MM.1S (cell line): ENCODE results near the gene NLRP9.

Experiments
- DNase-seq: peaks from one replicate; pipeline ENCODE4 v3.0.0-alpha.2; 2015
- H2AFZ ChIP-seq: fragments of 300-600 bp; sonication (generic); 2 replicates; pipeline ENCODE4 v1.6.0; 2016; ENCODE audit warnings: antibody characterized with exemption, low read length
- H3F3A ChIP-seq: fragments of 300-600 bp; sonication (generic); 2 replicates; pipeline ENCODE4 v1.6.1; 2016; ENCODE audit warnings: mild to moderate bottlenecking, antibody characterized with exemption, low read length, moderate library complexity, mixed read lengths; ENCODE audit not compliant: insufficient read depth
- H3K27ac ChIP-seq: fragments of 300-600 bp; sonication (generic); 2 replicates; pipeline ENCODE4 v1.5.1; 2016; ENCODE audit warnings: mild to moderate bottlenecking, low read length
- H3K27me3 ChIP-seq: fragments of 300-600 bp; sonication (generic); replicated peaks from 2 replicates; pipeline ENCODE4 v1.6.0; 2016; ENCODE audit warnings: low read length; ENCODE audit not compliant: insufficient read depth
- H3K36me3 ChIP-seq: fragments of 300-600 bp; sonication (generic); replicated peaks from 2 replicates; pipeline ENCODE4 v1.6.1; 2016; ENCODE audit warnings: mild to moderate bottlenecking, low read length, mixed read lengths; ENCODE audit not compliant: insufficient read depth
- H3K4me1 ChIP-seq: fragments of 300-600 bp; sonication (generic); 2 replicates; pipeline ENCODE4 v1.6.1; 2016; ENCODE audit warnings: low read length, mixed read lengths
- H3K4me2 ChIP-seq: fragments of 300-600 bp; sonication (generic); 2 replicates; pipeline ENCODE4 v1.6.0; 2016; ENCODE audit warnings: low read depth, low read length
- H3K4me3 ChIP-seq: fragments of 300-600 bp; sonication (generic); 2 replicates; pipeline ENCODE4 v1.5.1; 2016; ENCODE audit warnings: low read length, mixed read lengths
- H3K79me2 ChIP-seq: fragments of 300-600 bp; sonication (generic); 2 replicates; pipeline ENCODE4 v1.6.1; 2016; ENCODE audit warnings: mixed run types, low read length, mixed read lengths
- H3K9ac ChIP-seq: fragments of 300-600 bp; sonication (generic); 2 replicates; pipeline ENCODE4 v1.6.1; 2016; ENCODE audit warnings: low read length, mixed read lengths
- H3K9me2 ChIP-seq: fragments of 300-600 bp; sonication (generic); replicated peaks from 2 replicates; pipeline ENCODE4 v1.6.1; 2016; ENCODE audit warnings: mild to moderate bottlenecking, low read length, mixed read lengths; ENCODE audit not compliant: insufficient read depth
- H3K9me3 ChIP-seq: fragments of 300-600 bp; sonication (generic); replicated peaks from 2 replicates; pipeline ENCODE4 v1.6.1; 2016; ENCODE audit warnings: mild to moderate bottlenecking, low read length, mixed read lengths; ENCODE audit not compliant: insufficient read depth
- H4K20me1 ChIP-seq: fragments of 300-600 bp; sonication (generic); 2 replicates; pipeline ENCODE4 v1.6.1; 2016; ENCODE audit warnings: mild to moderate bottlenecking, low read length, moderate library complexity, mixed read lengths; ENCODE audit not compliant: insufficient read depth
- EZH2 ChIP-seq: fragments of 300-600 bp; sonication (generic); optimal IDR thresholded peaks from 2 replicates; pipeline ENCODE3; 2017; ENCODE audit warnings: low read depth, mild to moderate bottlenecking, antibody characterized with exemption, low read length, mixed read lengths
- EZH2phosphoT487 ChIP-seq: fragments of 300-600 bp; sonication (generic); IDR thresholded peaks from 2 replicates; pipeline ENCODE4 v1.6.1; 2018; ENCODE audit warnings: antibody characterized with exemption, low read length
- TF ChIP-seq, protein P1 (sequence below): fragments of 300-600 bp; sonication (generic); IDR thresholded peaks from 2 replicates; pipeline ENCODE4 v1.5.1; 2016; ENCODE audit warnings: antibody characterized with exemption, low read length, mixed read lengths

NLRP9 gene

DNA sequence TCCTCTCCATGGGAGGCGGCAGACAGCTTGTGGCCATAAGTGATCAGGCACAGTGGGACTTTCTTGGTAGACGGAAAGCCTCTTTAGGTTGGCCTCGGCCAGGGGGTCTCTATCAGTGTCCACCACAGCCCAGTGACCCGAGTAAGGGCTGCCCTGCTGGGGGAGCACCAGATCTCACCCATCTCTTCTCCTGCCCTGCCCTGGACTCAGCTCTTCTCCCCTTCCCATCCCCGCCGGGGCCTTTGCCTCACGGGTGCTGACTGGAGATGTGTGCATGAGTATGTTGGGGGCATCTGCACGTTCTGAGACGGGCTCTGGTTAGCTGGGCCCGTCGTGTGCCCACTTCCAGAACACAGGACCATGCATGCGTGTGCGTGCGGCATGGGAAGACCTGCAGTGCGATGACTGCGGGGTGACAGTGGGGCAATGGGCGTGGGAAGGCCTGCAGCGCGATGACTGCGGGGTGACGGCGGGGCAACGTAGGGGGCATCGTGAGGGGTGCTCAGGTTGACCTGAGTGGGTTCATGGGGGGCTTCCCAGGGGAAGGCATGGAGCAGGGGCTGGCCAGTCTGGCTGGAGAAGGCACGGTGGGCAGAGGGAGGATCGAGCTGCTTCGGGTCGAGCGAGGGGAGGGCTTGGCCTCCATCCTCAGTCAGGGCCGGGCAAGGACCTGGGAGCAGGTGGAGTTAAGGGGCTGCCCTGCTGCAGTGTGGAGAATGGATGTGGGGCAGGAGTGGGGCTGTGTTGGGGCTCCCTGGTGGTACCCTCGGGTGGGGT, 47.2 kb downstream of the NLRP9 start:
- Histone ChIP-seq H3F3A (no peaks in the 10 kb centered on the region), H3K9ac (no peak overlapping the region), H3K4me1 (no peaks in the 10 kb centered on the region), H3K9me3 (no peaks in the 10 kb centered on the region), H3K79me2 (peaks cover 27% of the 10 kb centered on the region), H3K4me3 (no peak overlapping the region), H3K27ac (no peak overlapping the region), H3K36me3 (no peaks in the 10 kb centered on the region), H2AFZ (no peak overlapping the region), H4K20me1 (no peaks in the 10 kb centered on the region), H3K9me2 (no peaks in the 10 kb centered on the region), H3K27me3 (no peaks in the 10 kb centered on the region), H3K4me2 (no peak overlapping the region)
- TF ChIP-seq EZH2phosphoT487 (no peak), EZH2 (no peak)
- TF ChIP-seq, protein P1, sequence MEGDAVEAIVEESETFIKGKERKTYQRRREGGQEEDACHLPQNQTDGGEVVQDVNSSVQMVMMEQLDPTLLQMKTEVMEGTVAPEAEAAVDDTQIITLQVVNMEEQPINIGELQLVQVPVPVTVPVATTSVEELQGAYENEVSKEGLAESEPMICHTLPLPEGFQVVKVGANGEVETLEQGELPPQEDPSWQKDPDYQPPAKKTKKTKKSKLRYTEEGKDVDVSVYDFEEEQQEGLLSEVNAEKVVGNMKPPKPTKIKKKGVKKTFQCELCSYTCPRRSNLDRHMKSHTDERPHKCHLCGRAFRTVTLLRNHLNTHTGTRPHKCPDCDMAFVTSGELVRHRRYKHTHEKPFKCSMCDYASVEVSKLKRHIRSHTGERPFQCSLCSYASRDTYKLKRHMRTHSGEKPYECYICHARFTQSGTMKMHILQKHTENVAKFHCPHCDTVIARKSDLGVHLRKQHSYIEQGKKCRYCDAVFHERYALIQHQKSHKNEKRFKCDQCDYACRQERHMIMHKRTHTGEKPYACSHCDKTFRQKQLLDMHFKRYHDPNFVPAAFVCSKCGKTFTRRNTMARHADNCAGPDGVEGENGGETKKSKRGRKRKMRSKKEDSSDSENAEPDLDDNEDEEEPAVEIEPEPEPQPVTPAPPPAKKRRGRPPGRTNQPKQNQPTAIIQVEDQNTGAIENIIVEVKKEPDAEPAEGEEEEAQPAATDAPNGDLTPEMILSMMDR = no peak
- DNase-seq = no peak

DNA sequence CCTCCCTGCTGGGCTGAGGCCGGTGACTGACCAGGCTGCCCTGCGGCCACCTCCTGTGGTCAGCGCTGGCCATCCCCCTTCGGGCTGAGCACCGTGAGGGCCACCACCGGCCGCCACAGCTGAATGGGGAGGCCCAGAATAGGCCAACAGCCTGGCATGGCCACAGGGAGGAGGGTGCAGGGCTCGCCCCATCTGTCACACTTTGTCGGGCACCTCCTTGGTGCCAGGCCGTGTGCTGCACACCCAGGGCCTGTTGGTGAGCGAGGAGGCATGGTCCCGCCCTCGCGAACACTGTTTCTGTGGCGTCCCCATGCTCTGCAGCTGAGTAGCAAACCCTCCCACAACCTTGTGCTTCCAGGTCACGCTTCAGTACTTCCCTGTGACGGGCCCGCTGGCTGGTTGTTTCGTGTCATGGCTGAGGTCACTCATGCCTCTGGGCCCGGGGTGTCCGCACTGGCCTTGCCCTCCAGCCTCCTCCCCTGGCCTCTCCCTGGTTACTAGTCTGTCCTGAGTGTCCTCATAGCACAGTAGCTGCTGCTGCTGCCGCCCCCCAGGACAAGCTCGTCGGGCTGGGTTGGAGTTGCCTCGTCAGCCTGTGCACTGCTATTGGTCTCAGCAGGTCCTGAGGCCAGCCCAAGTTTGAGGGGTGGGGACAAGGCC, 48.0 kb downstream of the NLRP9 start:
- H3K79me2 ChIP-seq = peaks cover 34% of the 10 kb centered on the region
- H4K20me1 ChIP-seq = no peaks in the 10 kb centered on the region
- H3K9ac ChIP-seq = no peak overlapping the region
- no peak for DNase-seq
- no peaks in the 10 kb centered on the region for H3K27me3 ChIP-seq
- no peak overlapping the region for H3K27ac ChIP-seq
- H3K9me2 ChIP-seq = no peaks in the 10 kb centered on the region
- H3K4me3 ChIP-seq = no peak overlapping the region
- no peaks in the 10 kb centered on the region for H3K4me1 ChIP-seq
- H3K9me3 ChIP-seq = no peaks in the 10 kb centered on the region
- TF ChIP-seq EZH2phosphoT487 (no peak), EZH2 (no peak)
- TF ChIP-seq, protein P1 = no peak
- no peak overlapping the region for H3K4me2 ChIP-seq
- H2AFZ ChIP-seq = no peak overlapping the region
- no peaks in the 10 kb centered on the region for H3F3A ChIP-seq
- no peaks in the 10 kb centered on the region for H3K36me3 ChIP-seq

DNA sequence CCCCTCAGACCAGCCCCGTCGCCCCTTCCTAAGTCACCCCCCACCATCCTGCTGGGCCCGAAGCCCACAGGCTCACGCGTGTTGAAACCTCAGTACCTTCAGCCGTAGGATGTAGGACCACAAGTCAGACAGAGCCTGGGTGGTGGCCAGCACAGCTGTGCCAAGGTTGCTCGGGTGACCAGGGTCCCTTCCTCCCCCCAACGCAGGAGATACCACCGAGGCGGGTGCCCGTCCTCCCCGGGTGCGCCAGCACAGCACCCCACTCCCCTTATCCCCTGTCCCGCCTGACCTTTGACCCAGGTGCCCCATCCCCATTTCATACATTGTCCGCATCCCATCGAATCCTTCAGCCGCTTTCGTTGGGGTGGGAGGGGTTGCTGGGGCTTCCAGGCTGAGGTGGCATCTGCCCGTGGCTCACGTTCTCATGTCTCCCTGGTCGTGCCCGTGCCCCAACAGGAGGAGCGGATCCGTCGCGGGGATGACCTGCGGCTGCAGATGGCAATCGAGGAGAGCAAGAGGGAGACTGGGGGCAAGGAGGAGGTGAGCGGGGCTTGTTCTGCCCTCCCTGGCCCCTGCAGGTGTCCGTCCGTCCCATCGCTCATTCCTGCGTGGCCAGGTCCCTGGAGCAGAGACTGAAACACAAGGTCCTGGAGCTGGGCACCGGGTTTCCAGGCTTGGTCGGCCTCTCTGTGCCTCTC, 48.6 kb downstream of the NLRP9 start:
- DNase-seq = no peak
- no peaks in the 10 kb centered on the region for H3K9me2 ChIP-seq
- H3K36me3 ChIP-seq = no peaks in the 10 kb centered on the region

More for the DNA sequence above, 48.6 kb downstream of the NLRP9 start:
- no peak overlapping the region for H3K9ac ChIP-seq
- H4K20me1 ChIP-seq = no peaks in the 10 kb centered on the region
- no peaks in the 10 kb centered on the region for H3F3A ChIP-seq
- H3K4me3 ChIP-seq = no peak overlapping the region
- TF ChIP-seq EZH2phosphoT487 = no peak
- TF ChIP-seq EZH2 = no peak
- TF ChIP-seq, protein P1 = no peak
- no peak overlapping the region for H3K4me2 ChIP-seq
- H3K27ac ChIP-seq = no peak overlapping the region
- H3K4me1 ChIP-seq = no peaks in the 10 kb centered on the region
- H3K79me2 ChIP-seq = peaks cover 41% of the 10 kb centered on the region
- no peaks in the 10 kb centered on the region for H3K27me3 ChIP-seq
- H2AFZ ChIP-seq = no peak overlapping the region
- no peaks in the 10 kb centered on the region for H3K9me3 ChIP-seq
